ENCODE data around the gene MOB3C.

- TF ChIP-seq, protein P1, sequence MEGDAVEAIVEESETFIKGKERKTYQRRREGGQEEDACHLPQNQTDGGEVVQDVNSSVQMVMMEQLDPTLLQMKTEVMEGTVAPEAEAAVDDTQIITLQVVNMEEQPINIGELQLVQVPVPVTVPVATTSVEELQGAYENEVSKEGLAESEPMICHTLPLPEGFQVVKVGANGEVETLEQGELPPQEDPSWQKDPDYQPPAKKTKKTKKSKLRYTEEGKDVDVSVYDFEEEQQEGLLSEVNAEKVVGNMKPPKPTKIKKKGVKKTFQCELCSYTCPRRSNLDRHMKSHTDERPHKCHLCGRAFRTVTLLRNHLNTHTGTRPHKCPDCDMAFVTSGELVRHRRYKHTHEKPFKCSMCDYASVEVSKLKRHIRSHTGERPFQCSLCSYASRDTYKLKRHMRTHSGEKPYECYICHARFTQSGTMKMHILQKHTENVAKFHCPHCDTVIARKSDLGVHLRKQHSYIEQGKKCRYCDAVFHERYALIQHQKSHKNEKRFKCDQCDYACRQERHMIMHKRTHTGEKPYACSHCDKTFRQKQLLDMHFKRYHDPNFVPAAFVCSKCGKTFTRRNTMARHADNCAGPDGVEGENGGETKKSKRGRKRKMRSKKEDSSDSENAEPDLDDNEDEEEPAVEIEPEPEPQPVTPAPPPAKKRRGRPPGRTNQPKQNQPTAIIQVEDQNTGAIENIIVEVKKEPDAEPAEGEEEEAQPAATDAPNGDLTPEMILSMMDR (IDR thresholded peaks at IDR 0.05), result no peak
- TF ChIP-seq POLR2A (IDR thresholded peaks at IDR 0.05) (no peak), POLR2AphosphoS5 (IDR thresholded peaks at IDR 0.05) (no peak)
Measured at GRCh38 chr1:46630719-46631118, 14.1 kb upstream of the MOB3C start.

Data from breast epithelium (tissue), 3 donors.